Vagina (tissue), 2 donors: ENCODE results near the gene RPL10L. TPM values are rescaled to one million over a fixed set of nuclear protein-coding genes. Genes with fewer than 3 reads are reported as not detected.

Experiments
- DNase-seq, 2 donors: peaks; one replicate each; pipeline ENCODE4 v3.0.0-alpha.2; 2017; ENCODE audit errors: extremely low spot score in 2 of 2
- H3K27ac ChIP-seq: fragments of 200-600 bp; sonication (generic); one replicate; pipeline ENCODE4 v1.5.1; 2019
- H3K27me3 ChIP-seq: fragments of 200-600 bp; sonication (generic); one replicate; pipeline ENCODE4 v1.5.1; 2019
- H3K36me3 ChIP-seq, 2 donors: fragments of 200-600 bp; sonication (generic); one replicate each; pipeline ENCODE4 v1.5.1; 2017 to 2019
- H3K4me1 ChIP-seq: fragments of 200-600 bp; sonication (generic); one replicate; pipeline ENCODE4 v1.5.1; 2019
- H3K4me3 ChIP-seq, 2 donors: fragments of 200-600 bp; sonication (generic); 1 replicate in 1 of 2; 2 replicates in 1 of 2; pipeline ENCODE4 v1.5.1; 2016 to 2019
- H3K9me3 ChIP-seq: fragments of 200-600 bp; sonication (generic); one replicate; pipeline ENCODE4 v1.5.1; 2019
- CTCF ChIP-seq, 3 experiments: fragments of 450-650 bp in 2 of 3; fragments of 200-600 bp in 1 of 3; sonication (generic) in 1 of 3; IDR thresholded peaks; one replicate each; pipeline ENCODE4 v1.5.1; 2017 to 2019; ENCODE audit warnings: antibody characterized with exemption in 3 of 3, mild to moderate bottlenecking in 2 of 3, moderate library complexity in 2 of 3
- POLR2A ChIP-seq, 2 donors: fragments of 450-650 bp; IDR thresholded peaks; one replicate each; pipeline ENCODE4 v1.6.1; 2017; ENCODE audit warnings: antibody characterized with exemption in 2 of 2, mild to moderate bottlenecking in 2 of 2, moderate library complexity in 2 of 2
- POLR2AphosphoS5 ChIP-seq, 2 donors: sonication (generic); formaldehyde crosslinking; IDR thresholded peaks; one replicate each; pipeline ENCODE4 v1.9.0; 2017; ENCODE audit warnings: antibody characterized with exemption in 2 of 2, mild to moderate bottlenecking in 2 of 2, low read depth in 1 of 2; ENCODE audit not compliant: insufficient read depth in 1 of 2
- intact Hi-C: fragments of 100-400 bp; cut with DNase I; formaldehyde crosslinking; loops from one replicate; pipeline ENCODE4 v1.15.1; 2023
- total RNA-seq: library from RNA; depleted of rRNA; stranded (reverse); fragments of >200 nt; gene quantifications from one replicate; pipeline ENCODE4 v1.2.3, GENCODE V29; 2016

Gene RPL10L
- total RNA-seq, 1 donor from 2014 or later, result not detected

DNA sequence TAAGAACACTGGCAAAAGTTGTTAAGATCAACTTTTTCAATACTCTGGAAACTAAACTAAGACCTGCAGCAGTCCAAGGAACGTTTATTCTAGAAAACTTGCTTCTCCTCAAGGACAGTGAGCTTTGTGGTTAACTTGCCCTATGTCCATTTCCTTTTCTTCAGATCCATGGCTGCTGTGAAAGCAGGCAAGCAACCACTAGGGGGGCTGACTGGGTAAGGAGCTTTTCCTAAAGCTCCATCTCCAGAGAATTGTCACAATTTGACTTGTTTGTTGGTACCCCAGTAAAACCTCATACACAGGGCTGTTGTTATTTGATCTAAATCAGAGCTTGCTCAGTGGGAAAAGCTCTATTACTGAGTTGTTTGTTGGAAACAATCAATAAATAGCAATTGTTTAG is 10.1 kb upstream of the RPL10L start:
- DNase-seq, result no peak
- Histone ChIP-seq H3K4me1 (no peaks in the 10 kb centered on the region), H3K27ac (no peak overlapping the region), H3K36me3 (no peaks in the 10 kb centered on the region), H3K9me3 (no peaks in the 10 kb centered on the region), H3K4me3 (no peak overlapping the region), H3K27me3 (no peaks in the 10 kb centered on the region)
- intact Hi-C loops, result no loop called here
- TF ChIP-seq POLR2A (IDR thresholded peaks at IDR 0.05) (no peak), POLR2AphosphoS5 (IDR thresholded peaks at IDR 0.05; ENCODE audit: insufficient read depth in 1 of 2, low read depth in 1 of 2) (no peak), CTCF (IDR thresholded peaks at IDR 0.05) (no peak)

DNA sequence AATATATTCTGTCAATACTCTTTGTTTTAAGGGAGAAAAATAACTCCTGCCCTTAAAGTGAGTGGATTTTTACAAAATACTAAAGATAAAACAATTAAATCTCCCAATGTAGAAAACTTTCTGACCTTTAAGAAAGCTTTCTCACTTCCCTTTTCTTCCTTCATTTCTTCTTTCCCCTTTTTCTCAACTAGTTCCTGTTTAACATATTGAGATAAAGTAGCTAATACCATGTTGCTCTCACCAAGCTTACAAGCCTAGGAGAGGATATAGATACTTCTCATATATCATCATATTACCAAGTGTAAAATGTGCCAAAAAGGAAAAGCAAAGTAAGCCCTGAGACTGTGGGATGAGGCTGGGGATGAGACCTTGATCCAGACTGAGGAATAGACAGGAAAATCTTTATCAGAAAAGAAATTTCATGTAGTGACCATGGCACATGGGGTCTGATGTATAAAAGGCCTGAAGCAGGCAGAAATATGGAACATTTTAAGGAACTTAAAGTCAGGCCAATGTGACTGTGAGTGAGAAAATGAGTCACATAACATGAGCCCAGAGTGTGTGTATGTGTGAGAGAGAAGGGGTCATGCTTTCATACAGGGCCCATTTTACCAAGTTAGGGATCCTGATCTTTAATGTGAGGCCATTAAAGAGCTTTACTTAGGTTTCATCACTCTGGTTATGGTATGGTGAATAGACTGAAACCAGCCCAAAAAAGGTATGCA is 1.6 kb upstream of the RPL10L start:
- H3K4me1 ChIP-seq, result no peaks in the 10 kb centered on the region
- no peak overlapping the region for H3K27ac ChIP-seq

GRCh38 chr14:46646796-46647195 is 4.8 kb downstream of the RPL10L start:
- H3K36me3 ChIP-seq, result no peaks in the 10 kb centered on the region
- intact Hi-C loops, result no loop called here
- no peaks in the 10 kb centered on the region for H3K27me3 ChIP-seq
- no peak overlapping the region for H3K4me3 ChIP-seq
- DNase-seq, result no peak
- H3K27ac ChIP-seq, result no peak overlapping the region
- TF ChIP-seq POLR2AphosphoS5 (IDR thresholded peaks at IDR 0.05; ENCODE audit: insufficient read depth in 1 of 2, low read depth in 1 of 2) (no peak), CTCF (IDR thresholded peaks at IDR 0.05) (no peak), POLR2A (IDR thresholded peaks at IDR 0.05) (no peak)
- no peaks in the 10 kb centered on the region for H3K9me3 ChIP-seq
- no peaks in the 10 kb centered on the region for H3K4me1 ChIP-seq

More for the DNA sequence above, 1.6 kb upstream of the RPL10L start:
- TF ChIP-seq POLR2A (IDR thresholded peaks at IDR 0.05), result no peak
- TF ChIP-seq POLR2AphosphoS5 (IDR thresholded peaks at IDR 0.05; ENCODE audit: insufficient read depth in 1 of 2, low read depth in 1 of 2), result no peak
- TF ChIP-seq CTCF (IDR thresholded peaks at IDR 0.05), result no peak
- intact Hi-C loops, result no loop called here
- H3K9me3 ChIP-seq, result no peaks in the 10 kb centered on the region
- no peak overlapping the region for H3K4me3 ChIP-seq
- no peaks in the 10 kb centered on the region for H3K36me3 ChIP-seq
- H3K27me3 ChIP-seq, result no peaks in the 10 kb centered on the region
- DNase-seq, result no peak

DNA sequence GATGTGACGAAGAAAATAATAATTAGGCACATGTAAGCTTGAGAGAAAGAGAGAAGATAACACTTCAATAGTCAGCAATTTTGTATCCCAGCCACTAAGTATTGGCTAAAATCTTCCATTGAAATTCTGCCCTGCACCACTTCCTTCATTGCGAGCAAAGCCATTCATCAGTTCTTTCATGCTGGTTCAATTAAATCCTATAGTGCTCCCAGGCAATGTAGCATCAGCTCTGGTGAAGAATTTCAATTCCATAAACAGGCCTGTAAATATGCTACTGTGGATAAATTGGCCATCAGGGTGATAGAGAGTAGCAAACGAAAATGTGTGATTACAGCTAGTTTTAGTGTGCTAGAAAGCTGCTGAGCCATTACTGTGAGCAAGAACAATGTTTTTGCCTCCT is 24.7 kb downstream of the RPL10L start:
- H3K4me3 ChIP-seq, result no peak overlapping the region
- H3K27me3 ChIP-seq, result no peaks in the 10 kb centered on the region
- H3K4me1 ChIP-seq, result no peaks in the 10 kb centered on the region
- TF ChIP-seq POLR2AphosphoS5 (IDR thresholded peaks at IDR 0.05; ENCODE audit: insufficient read depth in 1 of 2, low read depth in 1 of 2) (no peak), CTCF (IDR thresholded peaks at IDR 0.05) (no peak), POLR2A (IDR thresholded peaks at IDR 0.05) (no peak)
- no peaks in the 10 kb centered on the region for H3K9me3 ChIP-seq
- H3K27ac ChIP-seq, result no peak overlapping the region
- no peak for DNase-seq
- no peaks in the 10 kb centered on the region for H3K36me3 ChIP-seq
- intact Hi-C loops, result no loop called here
